Measurements from ENCODE around the gene METTL16. TPM values are rescaled to one million over a fixed set of nuclear protein-coding genes. Genes with fewer than 3 reads are reported as not detected.

Gene METTL16
- total and polyA plus RNA-seq, 2 experiments from 2014 or later: 14.7 to 19.3 TPM

DNA sequence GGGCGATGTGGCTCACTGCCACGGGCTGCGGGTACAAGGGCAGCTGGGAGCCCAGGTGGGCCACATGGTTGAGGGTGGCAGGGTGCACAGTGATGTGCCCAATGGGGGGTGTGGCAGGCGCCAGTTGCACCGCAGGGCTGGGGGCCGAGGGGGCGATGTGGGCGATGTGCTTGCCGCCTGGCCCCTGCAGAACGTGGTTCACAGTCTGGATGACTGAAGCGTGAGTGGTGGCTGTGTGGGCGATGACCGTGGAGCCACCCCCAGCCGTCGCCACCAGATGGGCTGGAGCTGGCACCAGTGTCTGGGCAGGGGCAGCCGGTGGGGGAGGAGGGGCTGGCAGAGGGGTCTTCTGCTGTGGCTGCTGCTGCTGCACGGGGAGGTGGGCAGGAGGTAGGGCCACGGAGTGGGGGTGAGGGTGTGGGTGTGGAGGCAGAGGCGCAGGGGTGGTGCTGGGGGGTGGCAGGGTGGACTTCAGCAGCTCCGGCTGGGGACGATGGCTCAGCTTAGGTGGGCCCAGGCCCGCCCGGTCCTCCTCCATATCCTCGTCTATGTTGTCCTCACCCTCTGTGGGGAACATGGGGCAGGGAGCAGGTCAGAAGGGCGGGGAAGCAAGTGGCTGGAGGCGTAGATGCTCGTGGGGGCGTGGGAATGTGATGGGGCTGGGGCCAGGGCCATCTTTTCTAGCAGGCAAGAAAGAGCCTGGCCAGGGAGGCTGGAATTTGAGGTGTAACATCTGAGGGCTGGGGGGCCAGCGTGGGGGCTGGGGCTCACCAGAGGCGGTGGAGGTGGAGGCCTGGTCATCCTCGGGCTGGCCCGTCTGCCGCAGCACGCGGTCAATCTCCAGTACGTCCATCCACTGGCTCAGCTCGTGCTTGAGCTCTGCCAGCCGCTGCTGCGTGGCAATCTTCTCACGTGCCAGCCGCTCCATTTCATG is 124.3 kb downstream of the METTL16 start:
- H3K9me2 ChIP-seq (replicated peaks; ENCODE audit: insufficient read depth): no peaks in the 10 kb centered on the region

DNA sequence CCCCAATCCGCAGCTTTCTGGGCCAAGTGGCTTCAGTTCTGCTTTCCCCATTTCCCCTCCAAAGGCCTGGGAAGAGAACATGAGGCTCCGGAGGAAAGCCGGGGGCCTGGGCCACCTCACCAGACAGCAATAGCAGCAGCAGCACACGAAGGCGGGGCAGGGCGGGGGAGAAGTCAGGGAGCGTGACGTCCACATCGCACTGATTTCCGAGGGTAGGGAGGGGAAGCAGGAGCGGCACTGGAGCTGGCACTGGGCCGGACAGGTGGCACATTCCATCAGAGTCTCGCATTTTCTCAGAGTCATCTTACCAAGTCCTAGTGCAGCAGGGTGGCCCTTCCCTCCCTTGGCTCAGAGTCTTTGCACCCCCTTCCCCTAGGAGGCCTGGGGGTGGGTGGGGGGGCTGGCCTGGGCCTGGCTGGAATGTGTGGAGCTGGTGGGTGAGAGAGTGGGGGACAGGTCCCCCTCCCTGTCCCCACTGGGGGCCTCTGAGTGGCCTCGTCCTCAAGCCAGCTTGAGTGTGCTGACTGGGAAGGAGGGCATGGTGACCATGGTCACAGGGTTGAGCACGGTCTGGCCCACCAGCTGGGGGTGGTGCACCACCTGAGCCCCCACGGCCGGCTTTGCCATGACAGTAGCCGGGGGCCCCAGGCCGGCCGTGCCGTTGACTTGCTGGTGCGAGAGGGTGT is 125.1 kb downstream of the METTL16 start:
- Histone ChIP-seq H2AFZ (no peak overlapping the region), H3K36me3 (replicated peaks; ENCODE audit: insufficient read depth, low read depth) (no peaks in the 10 kb centered on the region), H3K9me2 (replicated peaks; ENCODE audit: insufficient read depth) (no peaks in the 10 kb centered on the region), H3K27me3 (no peaks in the 10 kb centered on the region), H3K27ac (no peak overlapping the region), H3K79me2 (peaks cover 28% of the 10 kb centered on the region), H3K4me3 (no peak overlapping the region), H4K20me1 (ENCODE audit: insufficient read depth, poor library complexity, severe bottlenecking) (peaks cover 10% of the 10 kb centered on the region), H3K9me3 (ENCODE audit: low read depth) (no peaks in the 10 kb centered on the region), H3K4me2 (no peak overlapping the region), H3K4me1 (ENCODE audit: insufficient read depth) (peaks cover 29% of the 10 kb centered on the region)
- 94% methylated on average over 22 of the region's 22 CpGs for WGBS (ENCODE audit: low lambda C conversion rate, missing lambda C conversion rate)
- no peak for TF ChIP-seq EZH2 (IDR thresholded peaks at IDR 0.05; ENCODE audit: borderline replicate concordance)
- TF ChIP-seq, protein P1, sequence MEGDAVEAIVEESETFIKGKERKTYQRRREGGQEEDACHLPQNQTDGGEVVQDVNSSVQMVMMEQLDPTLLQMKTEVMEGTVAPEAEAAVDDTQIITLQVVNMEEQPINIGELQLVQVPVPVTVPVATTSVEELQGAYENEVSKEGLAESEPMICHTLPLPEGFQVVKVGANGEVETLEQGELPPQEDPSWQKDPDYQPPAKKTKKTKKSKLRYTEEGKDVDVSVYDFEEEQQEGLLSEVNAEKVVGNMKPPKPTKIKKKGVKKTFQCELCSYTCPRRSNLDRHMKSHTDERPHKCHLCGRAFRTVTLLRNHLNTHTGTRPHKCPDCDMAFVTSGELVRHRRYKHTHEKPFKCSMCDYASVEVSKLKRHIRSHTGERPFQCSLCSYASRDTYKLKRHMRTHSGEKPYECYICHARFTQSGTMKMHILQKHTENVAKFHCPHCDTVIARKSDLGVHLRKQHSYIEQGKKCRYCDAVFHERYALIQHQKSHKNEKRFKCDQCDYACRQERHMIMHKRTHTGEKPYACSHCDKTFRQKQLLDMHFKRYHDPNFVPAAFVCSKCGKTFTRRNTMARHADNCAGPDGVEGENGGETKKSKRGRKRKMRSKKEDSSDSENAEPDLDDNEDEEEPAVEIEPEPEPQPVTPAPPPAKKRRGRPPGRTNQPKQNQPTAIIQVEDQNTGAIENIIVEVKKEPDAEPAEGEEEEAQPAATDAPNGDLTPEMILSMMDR (IDR thresholded peaks at IDR 0.05; ENCODE audit: poor library complexity): no peak
- TF ChIP-seq EZH2phosphoT487 (IDR thresholded peaks at IDR 0.05; ENCODE audit: low read depth, severe bottlenecking, unreplicated experiment): no peak
- no peak for DNase-seq (ENCODE audit: low spot score)

More for the DNA sequence above, 124.3 kb downstream of the METTL16 start:
- Histone ChIP-seq H3K36me3 (replicated peaks; ENCODE audit: insufficient read depth, low read depth) (no peaks in the 10 kb centered on the region), H3K4me3 (no peak overlapping the region), H2AFZ (no peak overlapping the region), H3K9me3 (ENCODE audit: low read depth) (no peaks in the 10 kb centered on the region), H3K27me3 (no peaks in the 10 kb centered on the region), H3K4me1 (ENCODE audit: insufficient read depth) (peaks cover 36% of the 10 kb centered on the region), H3K27ac (no peak overlapping the region), H4K20me1 (ENCODE audit: insufficient read depth, poor library complexity, severe bottlenecking) (peaks cover 15% of the 10 kb centered on the region), H3K79me2 (peaks cover 34% of the 10 kb centered on the region), H3K4me2 (no peak overlapping the region)
- 96% methylated on average over 36 of the region's 41 CpGs for WGBS (ENCODE audit: low lambda C conversion rate, missing lambda C conversion rate)
- TF ChIP-seq EZH2 (IDR thresholded peaks at IDR 0.05; ENCODE audit: borderline replicate concordance): no peak
- TF ChIP-seq, protein P1 (IDR thresholded peaks at IDR 0.05; ENCODE audit: poor library complexity): no peak
- TF ChIP-seq EZH2phosphoT487 (IDR thresholded peaks at IDR 0.05; ENCODE audit: low read depth, severe bottlenecking, unreplicated experiment): no peak
- DNase-seq (ENCODE audit: low spot score): no peak

DNA sequence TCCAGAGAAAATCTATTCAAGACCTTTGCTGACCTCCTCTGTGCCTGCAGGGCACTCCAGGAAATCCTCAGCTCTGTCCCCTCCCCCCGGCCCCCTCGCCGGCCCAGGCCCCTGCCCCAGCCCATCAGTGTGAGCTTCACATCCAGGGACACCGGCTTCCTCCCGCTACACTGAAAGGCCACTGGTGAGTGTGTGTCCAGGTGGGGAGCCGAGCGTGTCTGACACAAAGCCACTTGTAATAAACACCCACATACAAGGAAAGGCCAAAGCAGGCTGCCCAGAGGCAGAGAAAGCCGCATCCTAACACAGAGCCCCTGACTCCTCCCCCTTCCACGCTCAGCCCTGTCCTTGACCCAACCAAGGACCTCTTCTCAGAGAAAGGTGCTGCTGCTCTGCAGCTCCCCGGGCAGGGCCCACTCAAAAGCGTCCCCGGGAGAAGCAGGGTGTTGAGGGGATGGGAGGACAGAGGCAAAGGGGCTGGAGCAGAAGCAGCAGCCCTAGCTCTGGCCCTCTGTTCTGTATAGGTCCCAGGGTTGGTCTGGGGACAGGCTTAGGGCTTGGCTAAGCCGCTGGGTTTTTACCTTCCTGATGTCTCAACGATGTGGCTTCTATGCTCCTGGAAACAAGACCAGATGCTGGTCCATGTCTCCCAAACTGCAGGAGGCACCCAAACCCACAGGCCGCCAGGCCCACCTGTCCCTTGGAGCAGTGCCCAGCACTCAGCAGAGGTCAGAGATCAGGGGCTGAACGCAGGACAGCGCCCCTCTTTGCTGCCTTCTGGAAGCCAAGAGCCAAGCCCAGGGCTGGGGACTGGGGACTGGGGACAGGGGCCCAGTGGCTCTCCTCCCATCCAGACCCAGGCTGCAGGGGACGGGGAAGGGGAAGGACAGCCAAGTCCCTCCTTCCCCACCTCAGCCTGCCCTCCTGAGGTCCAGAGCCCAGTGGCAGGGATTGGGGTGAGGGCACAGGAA is 126.2 kb downstream of the METTL16 start:
- Histone ChIP-seq H2AFZ (no peak overlapping the region), H3K36me3 (replicated peaks; ENCODE audit: insufficient read depth, low read depth) (no peaks in the 10 kb centered on the region), H3K4me3 (no peak overlapping the region), H3K27me3 (no peaks in the 10 kb centered on the region), H3K79me2 (peaks cover 18% of the 10 kb centered on the region), H3K9me2 (replicated peaks; ENCODE audit: insufficient read depth) (no peaks in the 10 kb centered on the region), H3K9me3 (ENCODE audit: low read depth) (no peaks in the 10 kb centered on the region), H3K4me2 (no peak overlapping the region), H4K20me1 (ENCODE audit: insufficient read depth, poor library complexity, severe bottlenecking) (no peaks in the 10 kb centered on the region), H3K4me1 (ENCODE audit: insufficient read depth) (peaks cover 25% of the 10 kb centered on the region), H3K27ac (no peak overlapping the region)
- no peak for TF ChIP-seq EZH2phosphoT487 (IDR thresholded peaks at IDR 0.05; ENCODE audit: low read depth, severe bottlenecking, unreplicated experiment)
- TF ChIP-seq EZH2 (IDR thresholded peaks at IDR 0.05; ENCODE audit: borderline replicate concordance): no peak
- TF ChIP-seq, protein P1 (IDR thresholded peaks at IDR 0.05; ENCODE audit: poor library complexity): no peak
- 72% methylated on average over 14 of the region's 18 CpGs for WGBS (ENCODE audit: low lambda C conversion rate, missing lambda C conversion rate)
- DNase-seq (ENCODE audit: low spot score): no peak
